ENCODE results near the gene TAL2. TPM values are rescaled to one million over a fixed set of nuclear protein-coding genes. Genes with fewer than 3 reads are reported as not detected.

The TAL2 gene
- total and polyA plus RNA-seq, 9 of the 15 experiments (the other 6 are each of a cell fraction or from before 2014, with no cell fraction given): 0.21 to 3.7 (median 1.1) TPM; not detected in 1

GRCh38 chr9:105696219-105696793 lies 34.0 kb downstream of the TAL2 start:
- Histone ChIP-seq H3K27ac (ENCODE audit: extremely low read depth, low read depth, low read length) (peak overlapping the region; percentile 58), H3K4me1 (replicated peaks in 1 of 2; ENCODE audit: control insufficient read depth in 2 of 2, insufficient read depth in 2 of 2, low read length in 2 of 2) (peaks cover 8 to 35% of the 10 kb centered on the region in 2 experiments; a peak in 4 of 5 replicates), H3K27me3 (ENCODE audit: control insufficient read depth in 2 of 2, insufficient read depth in 2 of 2, low read length in 2 of 2) (no peaks in the 10 kb centered on the region), H3K4me3 (peak overlapping the region; percentile 77), H4K20me1 (replicated peaks; ENCODE audit: control insufficient read depth, insufficient read depth, low read length) (peaks cover 6% of the 10 kb centered on the region; the same call in 1 of the 2 replicates), H3K9me1 (ENCODE audit: control insufficient read depth, insufficient read depth, low read length) (no peaks in the 10 kb centered on the region), H3K9me3 (replicated peaks; ENCODE audit: control insufficient read depth, insufficient read depth, low read depth, low read length) (no peaks in the 10 kb centered on the region), H3K4me2 (ENCODE audit: insufficient read depth, low read length) (peak overlapping the region; percentile 92), H3K79me2 (ENCODE audit: control insufficient read depth, insufficient read depth, low read length) (peaks cover 66% of the 10 kb centered on the region), H3K9ac (ENCODE audit: insufficient read depth in 1 of 2, low read depth in 2 of 2, low read length in 2 of 2) (peak overlapping the region; percentile 33 to 59; a peak in 3 of 4 replicates), H2AFZ (ENCODE audit: low read depth, low read length) (no peak overlapping the region; the same call in 1 of the 2 replicates), H3K36me3 (ENCODE audit: control insufficient read depth, insufficient read depth, low read length) (peaks cover 2% of the 10 kb centered on the region; the same call in 1 of the 3 replicates)
- ChIA-PET POLR2A (no interaction called here), CTCF (ENCODE audit: low intra/inter-chr PET ratio) (no interaction called here)
- WGBS (ENCODE audit: insufficient coverage, low coverage, missing lambda C conversion rate): 5% methylated on average over 12 of the region's 12 CpGs
- no peak for TF ChIP-seq SRSF7 (optimal IDR thresholded peaks at IDR 0.05; ENCODE audit: low read depth, low read length)
- TF ChIP-seq ZSCAN29 (IDR thresholded peaks at IDR 0.05): peak; percentile 99
- no peak for TF ChIP-seq BHLHE40 (IDR thresholded peaks at IDR 0.05; ENCODE audit: low read length)
- peak in 1 of 3 experiments; percentile 6 for TF ChIP-seq YY1 (IDR thresholded peaks at IDR 0.05; ENCODE audit: borderline replicate concordance in 1 of 3, control insufficient read depth in 1 of 3, extremely low read depth in 1 of 3, insufficient read depth in 3 of 3, insufficient read length in 1 of 3, insufficient replicate concordance in 2 of 3, low read depth in 1 of 3, low read length in 2 of 3)
- TF ChIP-seq, protein P1, sequence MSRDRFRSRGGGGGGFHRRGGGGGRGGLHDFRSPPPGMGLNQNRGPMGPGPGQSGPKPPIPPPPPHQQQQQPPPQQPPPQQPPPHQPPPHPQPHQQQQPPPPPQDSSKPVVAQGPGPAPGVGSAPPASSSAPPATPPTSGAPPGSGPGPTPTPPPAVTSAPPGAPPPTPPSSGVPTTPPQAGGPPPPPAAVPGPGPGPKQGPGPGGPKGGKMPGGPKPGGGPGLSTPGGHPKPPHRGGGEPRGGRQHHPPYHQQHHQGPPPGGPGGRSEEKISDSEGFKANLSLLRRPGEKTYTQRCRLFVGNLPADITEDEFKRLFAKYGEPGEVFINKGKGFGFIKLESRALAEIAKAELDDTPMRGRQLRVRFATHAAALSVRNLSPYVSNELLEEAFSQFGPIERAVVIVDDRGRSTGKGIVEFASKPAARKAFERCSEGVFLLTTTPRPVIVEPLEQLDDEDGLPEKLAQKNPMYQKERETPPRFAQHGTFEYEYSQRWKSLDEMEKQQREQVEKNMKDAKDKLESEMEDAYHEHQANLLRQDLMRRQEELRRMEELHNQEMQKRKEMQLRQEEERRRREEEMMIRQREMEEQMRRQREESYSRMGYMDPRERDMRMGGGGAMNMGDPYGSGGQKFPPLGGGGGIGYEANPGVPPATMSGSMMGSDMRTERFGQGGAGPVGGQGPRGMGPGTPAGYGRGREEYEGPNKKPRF (IDR thresholded peaks at IDR 0.05; ENCODE audit: low read depth, low read length): no peak
- ATAC-seq (peak; percentile 7; the same call in 1 of the 3 replicates), DNase-seq (ENCODE audit: extremely low read depth in 1 of 4, low spot score in 3 of 4) (peak in 1 of 4 experiments; percentile 31), FAIRE-seq (peak; percentile 35)
- in situ Hi-C loops (cut with MboI): no loop called here
- intact Hi-C loops (cut with micrococcal nuclease): no loop called here
- BruUV-seq (replicated peaks): no TSS peak

Measured in K562 (cell line).